Transverse colon (tissue), 4 donors: Measurements from ENCODE around the gene BOD1.

Source experiments
- EP300 ChIP-seq: sonication (generic); formaldehyde crosslinking; IDR thresholded peaks from one replicate; pipeline ENCODE4 v1.6.1; 2017; ENCODE audit warnings: antibody characterized with exemption, low read depth
- POLR2AphosphoS5 ChIP-seq, 3 donors: sonication (generic); formaldehyde crosslinking; IDR thresholded peaks; one replicate each; pipeline ENCODE4 v1.6.1; 2016; ENCODE audit warnings: antibody characterized with exemption in 3 of 3
- TF ChIP-seq, protein P1 (sequence below), 5 experiments: fragments of 200-600 bp in 3 of 5; fragments of 450-650 bp in 2 of 5; sonication (generic) in 3 of 5; IDR thresholded peaks; 1 replicate in 2 of 5; 2 replicates in 3 of 5; pipeline ENCODE4 v1.5.1; 2016 to 2017; ENCODE audit warnings: antibody characterized with exemption in 5 of 5, inconsistent platforms in 3 of 5, mild to moderate bottlenecking in 2 of 5, moderate library complexity in 1 of 5

DNA sequence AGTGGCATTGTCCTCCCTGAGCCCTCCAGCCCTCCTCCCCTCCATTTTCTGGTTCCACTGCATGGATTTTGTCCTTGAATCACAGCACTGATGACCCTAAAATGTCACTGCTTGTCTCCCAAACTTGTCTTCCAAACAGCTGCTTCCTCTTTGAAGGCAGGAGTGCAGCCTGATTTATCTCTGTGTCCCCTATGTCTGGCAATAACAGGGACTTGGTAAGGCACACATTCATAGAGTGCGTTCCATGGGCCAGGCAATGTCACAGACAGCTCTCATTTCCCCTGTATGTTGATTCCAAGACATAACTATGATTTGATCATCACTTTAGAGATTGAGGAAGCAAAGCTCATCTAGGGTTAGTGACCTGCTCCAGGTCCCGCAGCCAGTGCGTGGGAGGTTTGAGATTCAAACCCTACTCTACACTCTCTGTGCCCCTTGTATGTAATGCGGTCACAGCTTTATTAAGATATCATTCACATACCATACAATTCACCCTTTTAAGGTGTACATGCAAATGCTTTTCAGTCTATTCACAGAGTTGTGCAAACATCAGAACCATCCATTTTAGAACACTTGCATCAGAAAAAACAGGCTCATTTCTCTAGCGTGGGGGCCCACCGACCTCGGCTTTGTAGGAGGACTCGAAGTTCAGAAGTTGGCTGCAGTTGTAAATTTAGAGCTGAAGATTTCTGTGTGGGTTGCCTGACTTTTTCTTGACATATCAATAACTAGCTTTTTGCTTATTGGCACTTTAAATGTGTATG is 28.4 kb upstream of the BOD1 start:
- TF ChIP-seq POLR2AphosphoS5 (IDR thresholded peaks at IDR 0.05), result no peak
- no peak for TF ChIP-seq EP300
- TF ChIP-seq, protein P1, sequence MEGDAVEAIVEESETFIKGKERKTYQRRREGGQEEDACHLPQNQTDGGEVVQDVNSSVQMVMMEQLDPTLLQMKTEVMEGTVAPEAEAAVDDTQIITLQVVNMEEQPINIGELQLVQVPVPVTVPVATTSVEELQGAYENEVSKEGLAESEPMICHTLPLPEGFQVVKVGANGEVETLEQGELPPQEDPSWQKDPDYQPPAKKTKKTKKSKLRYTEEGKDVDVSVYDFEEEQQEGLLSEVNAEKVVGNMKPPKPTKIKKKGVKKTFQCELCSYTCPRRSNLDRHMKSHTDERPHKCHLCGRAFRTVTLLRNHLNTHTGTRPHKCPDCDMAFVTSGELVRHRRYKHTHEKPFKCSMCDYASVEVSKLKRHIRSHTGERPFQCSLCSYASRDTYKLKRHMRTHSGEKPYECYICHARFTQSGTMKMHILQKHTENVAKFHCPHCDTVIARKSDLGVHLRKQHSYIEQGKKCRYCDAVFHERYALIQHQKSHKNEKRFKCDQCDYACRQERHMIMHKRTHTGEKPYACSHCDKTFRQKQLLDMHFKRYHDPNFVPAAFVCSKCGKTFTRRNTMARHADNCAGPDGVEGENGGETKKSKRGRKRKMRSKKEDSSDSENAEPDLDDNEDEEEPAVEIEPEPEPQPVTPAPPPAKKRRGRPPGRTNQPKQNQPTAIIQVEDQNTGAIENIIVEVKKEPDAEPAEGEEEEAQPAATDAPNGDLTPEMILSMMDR (IDR thresholded peaks at IDR 0.05), result no peak
